SK-N-SH (cell line): ENCODE results near the gene HNRNPC. TPM values are rescaled to one million over a fixed set of nuclear protein-coding genes. Genes with fewer than 3 reads are reported as not detected.

Source experiments
- CTCF ChIA-PET: fragments of 300-600, 350-600 bp; formaldehyde crosslinking; extraction: SDS; loops from one replicate; lab custom pipeline; 2021; lab: Yijun Ruan, JAX
- POLR2A ChIA-PET: fragments of 350-600 bp; sonication (Branson Sonifier 250); formaldehyde crosslinking; extraction: SDS; loops from one replicate; lab custom pipeline; 2020; ENCODE audit warnings: antibody characterized with exemption, inconsistent platforms; lab: Yijun Ruan, JAX
- DNase-seq: peaks from one replicate; pipeline ENCODE4 v3.0.0; 2012
- H2AFZ ChIP-seq: fragments of 200-600 bp; sonication (generic); 2 replicates; pipeline ENCODE4 v1.8.1; 2016; ENCODE audit warnings: antibody characterized with exemption, mild to moderate bottlenecking, low read depth
- H3F3A ChIP-seq: fragments of 200-600 bp; sonication (generic); replicated peaks from 2 replicates; pipeline ENCODE3; 2016; ENCODE audit warnings: antibody characterized with exemption, mild to moderate bottlenecking; ENCODE audit not compliant: insufficient read depth
- H3K27ac ChIP-seq, 2 experiments: fragments of 200-500 bp in 1 of 2; fragments of 200-600 bp in 1 of 2; sonication (Bioruptor generic) in 1 of 2; sonication (generic), shearing (Covaris generic) in 1 of 2; 2 replicates each; pipeline versions ENCODE4 v1.5.1 to v1.6.1; 2014 to 2016; ENCODE audit warnings: low read depth in 2 of 2, inconsistent platforms in 1 of 2, low read length in 1 of 2, mild to moderate bottlenecking in 1 of 2, mixed read lengths in 1 of 2
- H3K27me3 ChIP-seq: fragments of 200-600 bp; sonication (generic), shearing (Covaris generic); 2 replicates; pipeline ENCODE4 v1.6.1; 2016; ENCODE audit warnings: mixed run types; ENCODE audit not compliant: insufficient read depth
- H3K36me3 ChIP-seq, 2 experiments: fragments of 200-500 bp in 1 of 2; fragments of 200-600 bp in 1 of 2; sonication (Bioruptor generic) in 1 of 2; sonication (generic) in 1 of 2; replicated peaks in 1 of 2; 2 replicates each; pipeline versions ENCODE3 to v1.5.1; 2014 to 2016; ENCODE audit warnings: low read length in 1 of 2, mild to moderate bottlenecking in 1 of 2; ENCODE audit not compliant: insufficient read depth in 2 of 2, control insufficient read depth in 1 of 2
- H3K4me1 ChIP-seq, 2 experiments: fragments of 200-500 bp in 1 of 2; fragments of 200-600 bp in 1 of 2; sonication (Bioruptor generic) in 1 of 2; sonication (generic), shearing (Covaris generic) in 1 of 2; 2 replicates each; pipeline versions ENCODE4 v1.5.1 to v1.6.1; 2014 to 2016; ENCODE audit warnings: low read depth in 1 of 2, low read length in 1 of 2, mixed run types in 1 of 2; ENCODE audit not compliant: insufficient read depth in 2 of 2, control insufficient read depth in 1 of 2
- H3K4me2 ChIP-seq: fragments of 200-600 bp; sonication (generic), shearing (Covaris generic); 2 replicates; pipeline ENCODE4 v1.6.1; 2017; ENCODE audit warnings: mixed run types
- H3K4me3 ChIP-seq, 2 experiments: fragments of 200-500 bp in 1 of 2; fragments of 200-600 bp in 1 of 2; sonication (Bioruptor generic) in 1 of 2; sonication (generic), shearing (Covaris generic) in 1 of 2; 2 replicates each; pipeline versions ENCODE4 v1.5.1 to v1.8.1; 2014 to 2016; ENCODE audit warnings: low read depth in 2 of 2, inconsistent platforms in 1 of 2, low read length in 1 of 2, mild to moderate bottlenecking in 1 of 2, mixed read lengths in 1 of 2, moderate library complexity in 1 of 2
- H3K79me2 ChIP-seq: fragments of 200-600 bp; sonication (generic); 2 replicates; pipeline ENCODE4 v1.8.1; 2017; ENCODE audit warnings: mild to moderate bottlenecking; ENCODE audit not compliant: insufficient read depth
- H3K9ac ChIP-seq: fragments of 200-600 bp; sonication (generic); 2 replicates; pipeline ENCODE4 v1.6.1; 2017; ENCODE audit warnings: mixed run types
- H3K9me2 ChIP-seq: fragments of 200-600 bp; sonication (generic); 2 replicates; pipeline ENCODE4 v1.6.1; 2017; ENCODE audit warnings: mixed run types
- H3K9me3 ChIP-seq: fragments of 200-600 bp; sonication (generic); 2 replicates; pipeline ENCODE4 v1.6.1; 2017; ENCODE audit warnings: mixed run types, mild to moderate bottlenecking, moderate library complexity
- H4K20me1 ChIP-seq: fragments of 200-600 bp; sonication (generic); 2 replicates; pipeline ENCODE4 v1.6.1; 2017; ENCODE audit warnings: mild to moderate bottlenecking, mixed run types; ENCODE audit not compliant: insufficient read depth
- ELF1 ChIP-seq: IDR thresholded peaks from 2 replicates; pipeline ENCODE4 v1.4.0; 2012
- EZH2phosphoT487 ChIP-seq: fragments of 200-600 bp; sonication (generic); IDR thresholded peaks from 2 replicates; pipeline ENCODE4 v1.6.1; 2017; ENCODE audit warnings: low read depth, mixed run types, mild to moderate bottlenecking, antibody characterized with exemption, moderate library complexity, borderline replicate concordance
- FOSL2 ChIP-seq: IDR thresholded peaks from 2 replicates; pipeline ENCODE4 v1.4.0; 2012; ENCODE audit warnings: low read depth, mild to moderate bottlenecking, moderate library complexity, borderline replicate concordance
- IRF3 ChIP-seq: fragments of 150-350 bp; IDR thresholded peaks from 2 replicates; pipeline ENCODE4 v1.6.1; 2016; ENCODE audit warnings: mild to moderate bottlenecking, low read depth, low read length
- JUND ChIP-seq: IDR thresholded peaks from 2 replicates; pipeline ENCODE4 v1.4.0; 2012
- MEF2A ChIP-seq: IDR thresholded peaks from 2 replicates; pipeline ENCODE4 v1.4.0; 2012; ENCODE audit warnings: low read depth, borderline replicate concordance
- MXI1 ChIP-seq: IDR thresholded peaks from 2 replicates; pipeline ENCODE4 v1.6.1; 2012; ENCODE audit warnings: mild to moderate bottlenecking, low read depth, low read length, improper control_type of control experiment
- NFIC ChIP-seq: IDR thresholded peaks from 2 replicates; pipeline ENCODE4 v1.4.0; 2012; ENCODE audit warnings: borderline replicate concordance
- PBX3 ChIP-seq: IDR thresholded peaks from 2 replicates; pipeline ENCODE4; 2012
- POLR2AphosphoS5 ChIP-seq: IDR thresholded peaks from 2 replicates; pipeline ENCODE4 v1.6.1; 2012; ENCODE audit warnings: low read depth, low read length
- RXRA ChIP-seq: IDR thresholded peaks from 2 replicates; pipeline ENCODE4 v1.4.0; 2012; ENCODE audit warnings: low read depth, mild to moderate bottlenecking, borderline replicate concordance
- TCF12 ChIP-seq: IDR thresholded peaks from 2 replicates; pipeline ENCODE4 v1.4.0; 2012
- TEAD4 ChIP-seq: IDR thresholded peaks from 2 replicates; pipeline ENCODE4 v1.4.0; 2012; ENCODE audit warnings: mild to moderate bottlenecking, borderline replicate concordance; ENCODE audit not compliant: insufficient read depth
- USF1 ChIP-seq: IDR thresholded peaks from 2 replicates; pipeline ENCODE4 v1.4.0; 2012; ENCODE audit warnings: low read depth, borderline replicate concordance
- WGBS: methylation state at CpG from one replicate; pipeline ENCODE4 v1.1.6; 2017; ENCODE audit warnings: low lambda C conversion rate; 5-methylcytosine and 5-hydroxymethylcytosine counted together
- polyA plus RNA-seq, 3 experiments: library from polyadenylated mRNA; depleted of rRNA; stranded (reverse); fragments of >200 nt; gene quantifications; 2 replicates each; pipeline ENCODE4 v1.2.3, GENCODE V29; 2012

The HNRNPC gene
- polyA plus RNA-seq, 1 of the 3 experiments (the other 2 are of a cell fraction) = 341 TPM

- no peak overlapping the region for H2AFZ ChIP-seq
- TF ChIP-seq USF1 (no peak), IRF3 (no peak), ELF1 (no peak), JUND (no peak), EZH2phosphoT487 (no peak), TEAD4 (no peak), POLR2AphosphoS5 (no peak), RXRA (no peak), TCF12 (no peak), MEF2A (no peak), NFIC (no peak), FOSL2 (no peak), MXI1 (no peak), PBX3 (no peak)
- TF ChIP-seq, all 33 proteins: peak for 0
- Histone ChIP-seq H3K9me2 (no peaks in the 10 kb centered on the region), H3K27me3 (no peaks in the 10 kb centered on the region), H3K9ac (no peak overlapping the region), H3K9me3 (no peaks in the 10 kb centered on the region), H3K36me3 (peaks cover 68 to 86% of the 10 kb centered on the region in 2 experiments), H3F3A (peaks cover 71% of the 10 kb centered on the region), H3K4me1 (peaks cover 8 to 44% of the 10 kb centered on the region in 2 experiments), H3K27ac (no peak overlapping the region), H3K4me2 (no peak overlapping the region), H3K79me2 (peaks cover 100% of the 10 kb centered on the region), H3K4me3 (no peak overlapping the region), H4K20me1 (peaks cover 99% of the 10 kb centered on the region)
- no peak for DNase-seq
- WGBS = 85% methylated on average over 5 of the region's 5 CpGs
- ChIA-PET CTCF (no interaction called here), POLR2A (no interaction called here)
These were observed 10.1 kb downstream of the HNRNPC start for GRCh38 chr14:21258889-21259787.
